Ovary (tissue), 3 donors: ENCODE data around the gene GPR78.

Source experiments
- CTCF ChIP-seq, 3 donors: fragments of 450-650 bp in 2 of 3; fragments of 200-600 bp in 1 of 3; IDR thresholded peaks; one replicate each; pipeline versions ENCODE4 v1.5.1 to v1.8.0; 2016 to 2022; ENCODE audit warnings: antibody characterized with exemption in 3 of 3, mild to moderate bottlenecking in 1 of 3
- POLR2A ChIP-seq: fragments of 450-650 bp; IDR thresholded peaks from one replicate; pipeline ENCODE4 v1.6.1; 2017; ENCODE audit warnings: antibody characterized with exemption, mild to moderate bottlenecking, moderate library complexity
- donor health status: DM: no; HTN: no; CAD: no.

GRCh38 chr4:8559524-8560264 lies 20.5 kb upstream of the GPR78 start:
- TF ChIP-seq CTCF (IDR thresholded peaks at IDR 0.05) (no peak), POLR2A (no peak)
